DND-41 (cell line): ENCODE results near the gene ICA1.

ENCODE experiments used
- CTCF ChIP-seq: IDR thresholded peaks from 2 replicates; pipeline ENCODE4 v1.5.1; 2012; ENCODE audit warnings: borderline replicate concordance, low read length, moderate library complexity, mild to moderate bottlenecking; ENCODE audit not compliant: poor library complexity, severe bottlenecking; ENCODE audit errors: extremely low read depth
- EZH2 ChIP-seq: IDR thresholded peaks from 3 replicates; pipeline ENCODE4 v1.6.1; 2012; ENCODE audit warnings: borderline replicate concordance, low read depth, mild to moderate bottlenecking, moderate library complexity, low read length, inconsistent platforms; ENCODE audit not compliant: severe bottlenecking

- no peak for TF ChIP-seq CTCF
- no peak for TF ChIP-seq EZH2
Measured at GRCh38 chr7:8136051-8136730, 125.8 kb downstream of the ICA1 start.
